Thoracic aorta (tissue), 2 donors: ENCODE data around the gene GBF1. TPM values are rescaled to one million over a fixed set of nuclear protein-coding genes. Genes with fewer than 3 reads are reported as not detected.

ENCODE experiments used
- ATAC-seq: fragments of 150-250 bp; one replicate; pipeline ENCODE4 v1.8.0; 2017; ENCODE audit warnings: low read depth; ENCODE audit not compliant: insufficient number of reproducible peaks, low FRiP score
- DNase-seq: peaks from one replicate; pipeline ENCODE4 v3.0.0-alpha.2; 2020; ENCODE audit warnings: low spot score
- H3K27ac ChIP-seq, 2 donors: fragments of 200-600 bp; sonication (generic); 1 replicate in 1 of 2; 2 replicates in 1 of 2; pipeline ENCODE4 v1.5.1; 2016; ENCODE audit warnings: mild to moderate bottlenecking in 2 of 2, moderate library complexity in 2 of 2
- H3K27me3 ChIP-seq: fragments of 200-600 bp; sonication (generic); replicated peaks from 2 replicates; pipeline ENCODE4 v1.6.0; 2016; ENCODE audit warnings: mild to moderate bottlenecking; ENCODE audit not compliant: insufficient read depth
- H3K36me3 ChIP-seq: fragments of 200-600 bp; sonication (generic); one replicate; pipeline ENCODE4 v1.5.1; 2016
- H3K4me1 ChIP-seq, 2 donors: fragments of 200-600 bp; sonication (generic); 1 replicate in 1 of 2; 2 replicates in 1 of 2; pipeline versions ENCODE4 v1.5.1 to v1.6.0; 2016; ENCODE audit warnings: low read depth in 2 of 2, mild to moderate bottlenecking in 1 of 2; ENCODE audit not compliant: control insufficient read depth in 1 of 2
- H3K4me3 ChIP-seq: fragments of 200-600 bp; sonication (generic); 2 replicates; pipeline ENCODE4 v1.5.1; 2016; ENCODE audit warnings: mild to moderate bottlenecking
- H3K9me3 ChIP-seq: fragments of 200-600 bp; sonication (generic); 2 replicates; pipeline ENCODE4 v1.5.1; 2016
- total RNA-seq, 2 donors: library from RNA; depleted of rRNA; stranded (reverse); fragments of >200 nt; gene quantifications; one replicate each; pipeline versions ENCODE4 v1.1.0 to v1.2.3, GENCODE V29; 2016
- TF ChIP-seq, protein P1 (sequence below): fragments of 200-600 bp; sonication (generic); IDR thresholded peaks from one replicate; pipeline ENCODE4 v1.5.1; 2019; ENCODE audit warnings: antibody characterized with exemption

GBF1 gene
- total RNA-seq, 2 donors from 2014 or later, result 38.1 to 44.9 TPM

DNA sequence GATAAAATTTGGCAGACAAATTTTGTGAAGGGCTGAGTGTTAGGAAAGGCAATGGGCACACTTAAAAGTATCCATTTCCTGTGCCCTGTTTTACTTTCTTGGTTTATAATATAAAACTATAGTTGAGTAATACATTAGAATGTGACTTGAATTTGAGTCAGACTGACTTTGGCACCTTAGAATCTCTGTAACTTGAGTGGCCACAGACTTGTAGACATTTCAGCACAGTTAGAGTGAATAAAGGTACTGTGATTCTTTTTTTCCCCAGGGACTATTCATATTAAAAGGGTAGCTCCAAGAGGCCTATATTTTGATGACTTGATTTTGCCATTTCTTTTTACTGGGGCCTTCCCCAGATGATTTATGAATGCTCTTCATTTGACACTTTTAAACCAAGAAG is 22.4 kb downstream of the GBF1 start:
- no peak overlapping the region for H3K4me3 ChIP-seq
- H3K27me3 ChIP-seq, result no peaks in the 10 kb centered on the region
- no peak for DNase-seq
- no peaks in the 10 kb centered on the region for H3K36me3 ChIP-seq
- TF ChIP-seq, protein P1, sequence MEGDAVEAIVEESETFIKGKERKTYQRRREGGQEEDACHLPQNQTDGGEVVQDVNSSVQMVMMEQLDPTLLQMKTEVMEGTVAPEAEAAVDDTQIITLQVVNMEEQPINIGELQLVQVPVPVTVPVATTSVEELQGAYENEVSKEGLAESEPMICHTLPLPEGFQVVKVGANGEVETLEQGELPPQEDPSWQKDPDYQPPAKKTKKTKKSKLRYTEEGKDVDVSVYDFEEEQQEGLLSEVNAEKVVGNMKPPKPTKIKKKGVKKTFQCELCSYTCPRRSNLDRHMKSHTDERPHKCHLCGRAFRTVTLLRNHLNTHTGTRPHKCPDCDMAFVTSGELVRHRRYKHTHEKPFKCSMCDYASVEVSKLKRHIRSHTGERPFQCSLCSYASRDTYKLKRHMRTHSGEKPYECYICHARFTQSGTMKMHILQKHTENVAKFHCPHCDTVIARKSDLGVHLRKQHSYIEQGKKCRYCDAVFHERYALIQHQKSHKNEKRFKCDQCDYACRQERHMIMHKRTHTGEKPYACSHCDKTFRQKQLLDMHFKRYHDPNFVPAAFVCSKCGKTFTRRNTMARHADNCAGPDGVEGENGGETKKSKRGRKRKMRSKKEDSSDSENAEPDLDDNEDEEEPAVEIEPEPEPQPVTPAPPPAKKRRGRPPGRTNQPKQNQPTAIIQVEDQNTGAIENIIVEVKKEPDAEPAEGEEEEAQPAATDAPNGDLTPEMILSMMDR, result no peak
- H3K27ac ChIP-seq, result peak overlapping the region in 1 of 2 donors; percentile 12
- no peak for ATAC-seq
- H3K9me3 ChIP-seq, result no peaks in the 10 kb centered on the region
- H3K4me1 ChIP-seq, result peaks cover 26 to 37% of the 10 kb centered on the region in 2 donors

DNA sequence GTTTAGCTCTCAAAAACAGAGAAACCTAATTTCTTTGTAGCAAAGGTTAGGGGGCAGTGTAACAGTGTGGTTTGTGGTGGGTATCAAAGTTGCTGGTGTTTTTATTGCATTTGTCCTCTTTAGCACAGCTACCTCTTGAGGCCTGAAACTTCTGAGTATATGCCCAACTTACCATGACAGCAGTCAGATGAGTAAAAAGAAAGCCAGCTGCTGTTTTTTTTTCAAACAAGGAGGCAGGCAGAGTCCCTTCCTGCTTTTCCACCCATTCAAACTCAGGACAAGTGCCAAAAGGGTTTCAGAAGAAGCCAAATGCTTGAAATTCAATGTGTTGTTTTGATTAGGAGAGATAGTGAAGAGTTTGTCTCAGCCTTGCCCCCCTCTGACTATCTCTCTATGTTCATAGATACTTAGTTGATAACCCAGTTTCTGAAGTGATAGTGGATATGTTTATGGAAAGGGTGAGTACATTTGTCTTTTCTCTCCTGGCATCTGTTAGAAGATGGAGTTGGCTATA is 23.1 kb downstream of the GBF1 start:
- Histone ChIP-seq H3K27ac (peak overlapping the region in 1 of 2 donors; percentile 12), H3K9me3 (no peaks in the 10 kb centered on the region), H3K4me1 (peaks cover 24 to 31% of the 10 kb centered on the region in 2 donors), H3K4me3 (no peak overlapping the region), H3K36me3 (no peaks in the 10 kb centered on the region), H3K27me3 (no peaks in the 10 kb centered on the region)
- TF ChIP-seq, protein P1, result no peak
- DNase-seq, result no peak
- no peak for ATAC-seq

DNA sequence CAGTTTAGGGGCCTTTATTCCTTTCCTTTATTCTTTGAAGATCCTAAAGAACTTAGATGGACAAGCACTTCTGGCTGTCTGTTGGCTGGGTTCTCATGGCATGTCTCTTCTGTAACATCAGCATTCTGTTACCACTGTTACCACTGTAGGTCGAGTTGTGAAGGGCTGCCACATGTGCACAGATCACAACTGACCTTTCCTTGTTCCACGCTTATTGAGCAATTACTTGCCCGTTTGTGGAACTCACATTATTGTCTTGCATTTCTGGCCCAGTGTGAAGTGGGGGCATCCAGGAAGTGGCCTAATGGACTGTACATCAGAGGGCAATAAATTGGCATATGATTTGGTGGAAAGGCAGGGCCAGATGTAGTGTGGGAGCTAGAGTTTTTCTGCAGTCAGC is 23.7 kb downstream of the GBF1 start:
- H3K4me3 ChIP-seq, result no peak overlapping the region
- TF ChIP-seq, protein P1, result no peak
- ATAC-seq (no peak), DNase-seq (no peak)
- H3K9me3 ChIP-seq, result no peaks in the 10 kb centered on the region
- no peaks in the 10 kb centered on the region for H3K27me3 ChIP-seq
- peaks cover 21 to 33% of the 10 kb centered on the region in 2 donors for H3K4me1 ChIP-seq
- no peaks in the 10 kb centered on the region for H3K36me3 ChIP-seq
- no peak overlapping the region for H3K27ac ChIP-seq

DNA sequence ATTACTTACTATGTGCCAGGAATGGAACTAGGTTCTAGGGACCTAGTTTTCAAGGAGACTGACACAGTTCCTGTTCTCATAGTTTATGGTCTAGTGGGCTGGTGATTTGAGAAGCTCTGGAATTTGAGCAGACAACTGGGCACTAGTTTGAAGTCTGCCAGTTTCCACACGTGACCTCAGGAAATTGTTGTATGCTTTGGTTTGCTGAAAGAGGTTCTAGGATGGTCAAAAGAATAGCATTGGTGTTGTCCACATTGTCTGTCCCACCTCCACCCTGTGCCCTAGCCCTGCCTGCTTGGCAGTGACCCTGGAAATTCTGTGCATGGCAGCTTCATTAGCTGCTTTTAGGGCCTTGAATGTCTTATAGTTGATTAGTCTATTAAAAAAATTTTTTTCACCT is 28.7 kb downstream of the GBF1 start:
- H3K4me1 ChIP-seq, result peaks cover 4 to 19% of the 10 kb centered on the region in 2 donors
- TF ChIP-seq, protein P1, result no peak
- H3K36me3 ChIP-seq, result no peaks in the 10 kb centered on the region
- H3K4me3 ChIP-seq, result no peak overlapping the region
- no peak overlapping the region for H3K27ac ChIP-seq
- DNase-seq (no peak), ATAC-seq (no peak)
- no peaks in the 10 kb centered on the region for H3K9me3 ChIP-seq
- H3K27me3 ChIP-seq, result no peaks in the 10 kb centered on the region

DNA sequence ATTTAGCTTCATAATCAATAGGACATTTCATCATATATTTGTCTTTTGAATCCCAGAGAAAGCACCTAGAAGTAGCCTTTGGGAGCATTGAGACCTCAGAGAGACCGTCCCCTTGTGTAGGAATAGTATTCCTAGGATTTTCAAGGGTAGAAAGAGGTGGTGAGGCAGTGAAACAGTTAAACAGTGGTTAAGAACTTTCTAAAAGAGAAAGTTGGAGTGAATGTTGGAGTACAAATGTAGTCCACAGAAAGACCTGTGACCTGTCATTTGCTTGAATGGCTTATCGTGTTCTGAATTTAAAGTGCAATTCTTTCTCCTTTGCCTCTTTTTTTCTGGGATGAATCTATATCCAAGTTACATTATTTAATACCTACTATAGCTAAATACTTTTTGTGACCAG is 30.0 kb downstream of the GBF1 start:
- Histone ChIP-seq H3K4me3 (no peak overlapping the region), H3K9me3 (no peaks in the 10 kb centered on the region), H3K4me1 (peaks cover 11 to 21% of the 10 kb centered on the region in 2 donors), H3K27me3 (no peaks in the 10 kb centered on the region), H3K27ac (no peak overlapping the region), H3K36me3 (no peaks in the 10 kb centered on the region)
- ATAC-seq, result no peak
- DNase-seq, result no peak
- TF ChIP-seq, protein P1, result no peak
